Cortex of kidney (tissue), 1 donor: ENCODE measurements around the gene GATC.
A peak's percentile ranks its signal among the peaks of the same experiment; 100 is the strongest.
"Not testable (repeated sequence)": the region's sequence is repeated elsewhere in the genome, so short reads cannot be mapped to it uniquely, and the experiment has no call there.

Experiments
- DNase-seq: peaks from one replicate; lab custom pipeline; 2025; lab: John Stamatoyannopoulos, UW

Gene GATC

GRCh38 chr12:120470150-120470784, 24.0 kb downstream of the GATC start:
- DNase-seq, result no peak

- DNase-seq, result no peak
Observed at GRCh38 chr12:120472521-120472920, 26.3 kb downstream of the GATC start.

GRCh38 chr12:120473807-120474615, 27.8 kb downstream of the GATC start:
- DNase-seq, result no peak

GRCh38 chr12:120474616-120474960, 28.3 kb downstream of the GATC start:
- DNase-seq, result no peak

- no peak for DNase-seq
Observed at GRCh38 chr12:120475643-120476042, 29.4 kb downstream of the GATC start.

GRCh38 chr12:120479458-120479857, 33.2 kb downstream of the GATC start:
- no peak for DNase-seq

- no peak for DNase-seq
Observed at GRCh38 chr12:120480211-120480610, 34.0 kb downstream of the GATC start.

- DNase-seq, result no peak
Observed at GRCh38 chr12:120481022-120481767, 35.0 kb downstream of the GATC start.

GRCh38 chr12:120483621-120484020, 37.4 kb downstream of the GATC start:
- no peak for DNase-seq

- DNase-seq, result no peak
Observed at GRCh38 chr12:120485961-120486881, 40.0 kb downstream of the GATC start.

GRCh38 chr12:120487552-120487951, 41.3 kb downstream of the GATC start:
- not testable (repeated sequence) for DNase-seq

- DNase-seq, result no peak
Observed at GRCh38 chr12:120488057-120488640, 41.9 kb downstream of the GATC start.

- no peak for DNase-seq
Observed at GRCh38 chr12:120489018-120489417, 42.8 kb downstream of the GATC start.

- no peak for DNase-seq
Observed at GRCh38 chr12:120490325-120490724, 44.1 kb downstream of the GATC start.

GRCh38 chr12:120490833-120491512, 44.7 kb downstream of the GATC start:
- DNase-seq, result no peak

- DNase-seq, result no peak
Observed at GRCh38 chr12:120495186-120495730, 49.0 kb downstream of the GATC start.

GRCh38 chr12:120495731-120496412, 49.6 kb downstream of the GATC start, which contains the start of gene DYNLL1:
DYNLL1 (plus strand) TSS chr12:120496113; CDS start chr12:120496422, 309 bp downstream.
- peak; percentile 55 for DNase-seq

GRCh38 chr12:120496413-120497340, 50.4 kb downstream of the GATC start:
- DNase-seq, result no peak
